Nephron progenitor cell (in vitro differentiated cells): Measurements from ENCODE around the gene TMEM140.

Source experiments
- DNase-seq: peaks from one replicate; pipeline ENCODE4 v3.0.0; 2021
- H3K27ac Mint-ChIP-seq: 2 replicates; pipeline ENCODE4 v1.8.0; 2021; ENCODE audit warnings: mild to moderate bottlenecking, moderate library complexity, mixed read lengths
- H3K27me3 Mint-ChIP-seq: 2 replicates; pipeline ENCODE4 v1.8.0; 2021; ENCODE audit warnings: mild to moderate bottlenecking, low read depth, mixed read lengths; ENCODE audit not compliant: poor library complexity
- H3K36me3 Mint-ChIP-seq: 2 replicates; pipeline ENCODE4 v1.8.0; 2021; ENCODE audit warnings: low read depth, mixed read lengths
- H3K4me1 Mint-ChIP-seq: 2 replicates; pipeline ENCODE4 v1.8.0; 2021; ENCODE audit warnings: mixed read lengths
- H3K4me3 Mint-ChIP-seq: 2 replicates; pipeline ENCODE4 v1.8.0; 2021; ENCODE audit warnings: mild to moderate bottlenecking, moderate library complexity, mixed read lengths
- H3K9me3 Mint-ChIP-seq: 2 replicates; pipeline ENCODE4 v1.8.0; 2021; ENCODE audit warnings: mild to moderate bottlenecking, moderate library complexity, mixed read lengths
- CTCF ChIP-seq: fragments of 200-600 bp; sonication (generic); IDR thresholded peaks from 2 replicates; pipeline ENCODE4 v1.5.0; 2021; ENCODE audit warnings: antibody characterized with exemption

TMEM140 gene

GRCh38 chr7:135215180-135215579, 67.3 kb downstream of the TMEM140 start:
- H3K9me3 Mint-ChIP-seq = peaks cover 4% of the 10 kb centered on the region
- DNase-seq = no peak
- H3K27ac Mint-ChIP-seq = no peak overlapping the region
- H3K36me3 Mint-ChIP-seq = no peaks in the 10 kb centered on the region
- peaks cover 11% of the 10 kb centered on the region for H3K4me1 Mint-ChIP-seq
- no peak for TF ChIP-seq CTCF
- no peak overlapping the region for H3K4me3 Mint-ChIP-seq
- H3K27me3 Mint-ChIP-seq = peaks cover 5% of the 10 kb centered on the region

- no peak overlapping the region for H3K4me3 Mint-ChIP-seq
- no peak overlapping the region for H3K27ac Mint-ChIP-seq
- peaks cover 10% of the 10 kb centered on the region for H3K9me3 Mint-ChIP-seq
- H3K27me3 Mint-ChIP-seq = no peaks in the 10 kb centered on the region
- TF ChIP-seq CTCF = no peak
- no peaks in the 10 kb centered on the region for H3K36me3 Mint-ChIP-seq
- H3K4me1 Mint-ChIP-seq = peaks cover 11% of the 10 kb centered on the region
- DNase-seq = no peak
Observed at GRCh38 chr7:135215698-135216097, 67.8 kb downstream of the TMEM140 start.
